Peyer's patch (tissue), 4 donors: Measurements from ENCODE around the gene PRICKLE2. TPM values are rescaled to one million over a fixed set of nuclear protein-coding genes. Genes with fewer than 3 reads are reported as not detected.
A peak's percentile ranks its signal among the peaks of the same experiment; 100 is the strongest.

ENCODE experiments used
- DNase-seq, 3 donors: peaks; one replicate each; pipeline ENCODE4 v3.0.0-alpha.2; 2017 to 2019
- H3K27ac ChIP-seq, 4 donors: fragments of 200-600 bp; sonication (generic); one replicate each; pipeline ENCODE4 v1.5.1; 2016 to 2019
- H3K27me3 ChIP-seq, 2 donors: fragments of 200-600 bp; sonication (generic); one replicate each; pipeline ENCODE4 v1.5.1; 2019
- H3K36me3 ChIP-seq, 3 donors: fragments of 200-600 bp; sonication (generic); one replicate each; pipeline ENCODE4 v1.5.1; 2016 to 2019
- H3K4me1 ChIP-seq, 4 donors: fragments of 200-600 bp; sonication (generic); one replicate each; pipeline ENCODE4 v1.5.1; 2016 to 2019
- H3K4me3 ChIP-seq, 4 donors: fragments of 200-600 bp; sonication (generic); 1 replicate in 3 of 4; 2 replicates in 1 of 4; pipeline ENCODE4 v1.5.1; 2016 to 2019; ENCODE audit warnings: mild to moderate bottlenecking in 1 of 4
- H3K9me3 ChIP-seq, 4 donors: fragments of 200-600 bp; sonication (generic); one replicate each; pipeline ENCODE4 v1.5.1; 2016 to 2019; ENCODE audit warnings: mild to moderate bottlenecking in 1 of 4
- CTCF ChIP-seq, 6 experiments: fragments of 450-650 bp in 4 of 6; fragments of 200-600 bp in 2 of 6; sonication (generic) in 1 of 6; IDR thresholded peaks; one replicate each; pipeline ENCODE4 v1.5.1; 2017 to 2019; ENCODE audit warnings: antibody characterized with exemption in 6 of 6, mild to moderate bottlenecking in 3 of 6, moderate library complexity in 1 of 6
- POLR2A ChIP-seq, 2 donors: fragments of 450-650 bp; IDR thresholded peaks; one replicate each; pipeline ENCODE4 v1.5.1; 2017; ENCODE audit warnings: antibody characterized with exemption in 2 of 2, mild to moderate bottlenecking in 2 of 2, moderate library complexity in 2 of 2
- total RNA-seq, 4 donors: library from RNA; depleted of rRNA; stranded (reverse); fragments of >200 nt; gene quantifications; one replicate each; pipeline ENCODE4 v1.1.0, GENCODE V29; 2016

The PRICKLE2 gene
- total RNA-seq, 4 donors from 2014 or later: 3.5 to 22.3 (median 11.8) TPM

GRCh38 chr3:64163019-64163754 lies 62.1 kb downstream of the PRICKLE2 start:
- no peak for TF ChIP-seq POLR2A (IDR thresholded peaks at IDR 0.05)
- no peak for TF ChIP-seq CTCF (IDR thresholded peaks at IDR 0.05)
- H3K36me3 ChIP-seq: no peaks in the 10 kb centered on the region
- H3K9me3 ChIP-seq: no peaks in the 10 kb centered on the region
- H3K4me3 ChIP-seq: no peak overlapping the region
- peaks cover 0 to 9% (median 0%) of the 10 kb centered on the region in 4 donors for H3K4me1 ChIP-seq
- no peak overlapping the region for H3K27ac ChIP-seq
- DNase-seq: no peak
- H3K27me3 ChIP-seq: no peaks in the 10 kb centered on the region

DNA sequence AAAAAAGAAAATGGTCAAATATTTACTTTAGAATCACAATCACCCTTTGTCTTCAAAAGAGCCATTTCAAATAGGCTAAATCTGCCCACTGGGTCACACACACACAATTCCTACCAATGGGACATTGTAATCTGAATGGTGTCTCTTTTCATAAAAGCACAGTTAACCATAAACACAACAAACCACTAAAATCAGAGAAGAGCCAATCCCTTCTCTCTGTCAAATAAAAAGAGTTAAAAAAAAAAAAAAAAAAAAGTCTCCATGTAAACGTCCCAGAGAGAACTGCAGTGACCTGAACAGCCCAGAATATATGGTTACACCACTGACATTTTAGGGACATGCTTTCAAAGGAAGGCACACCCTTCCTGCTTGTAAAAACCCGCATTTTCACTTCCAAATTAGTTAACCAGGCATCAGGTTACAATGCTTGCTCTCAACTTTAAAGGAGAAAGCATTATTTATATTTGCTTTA lies 63.7 kb downstream of the PRICKLE2 start:
- DNase-seq: no peak
- H3K9me3 ChIP-seq: no peaks in the 10 kb centered on the region
- H3K27ac ChIP-seq: peak overlapping the region in 1 of 4 donors; percentile 36
- H3K4me3 ChIP-seq: no peak overlapping the region
- no peaks in the 10 kb centered on the region for H3K27me3 ChIP-seq
- H3K36me3 ChIP-seq: no peaks in the 10 kb centered on the region
- TF ChIP-seq POLR2A (IDR thresholded peaks at IDR 0.05) (no peak), CTCF (IDR thresholded peaks at IDR 0.05) (no peak)
- H3K4me1 ChIP-seq: peaks cover 0 to 9% (median 0%) of the 10 kb centered on the region in 4 donors

DNA sequence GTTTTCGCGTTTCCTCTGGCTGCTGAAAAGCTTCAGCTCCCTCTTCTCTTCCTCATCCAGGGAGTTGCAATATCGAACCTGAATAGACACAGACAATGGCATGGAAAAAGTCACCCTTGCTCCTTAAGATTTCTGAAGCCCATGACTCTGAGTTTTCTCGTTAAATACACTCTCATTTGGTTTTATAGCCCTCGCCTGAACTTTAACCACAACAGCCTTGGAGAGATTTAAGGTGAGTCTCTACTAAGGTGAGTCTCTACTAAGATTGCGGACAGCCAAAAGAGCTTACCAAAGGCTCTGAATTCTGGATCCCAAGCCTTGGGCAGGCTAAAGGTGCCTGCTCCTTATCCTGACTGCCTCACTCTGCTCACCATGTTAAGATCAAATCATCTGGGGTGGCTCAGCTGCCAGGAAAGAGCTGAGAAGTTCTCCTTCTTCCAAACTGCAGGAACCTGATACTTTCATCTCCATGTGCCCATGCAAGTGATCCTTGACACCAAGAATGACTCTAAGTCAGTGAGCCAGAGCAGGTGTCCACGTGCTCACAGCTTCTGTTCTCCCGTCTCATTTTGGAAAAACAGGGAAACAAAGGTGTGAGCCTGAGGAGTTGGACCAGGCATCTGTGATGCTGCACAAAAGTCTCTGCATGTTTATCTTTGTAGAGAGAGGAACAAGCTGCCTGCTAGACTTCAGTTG lies 65.1 kb downstream of the PRICKLE2 start:
- Histone ChIP-seq H3K4me1 (peaks cover 0 to 9% (median 0%) of the 10 kb centered on the region in 4 donors), H3K36me3 (no peaks in the 10 kb centered on the region), H3K9me3 (no peaks in the 10 kb centered on the region), H3K27ac (no peak overlapping the region), H3K27me3 (no peaks in the 10 kb centered on the region), H3K4me3 (no peak overlapping the region)
- no peak for TF ChIP-seq POLR2A (IDR thresholded peaks at IDR 0.05)
- TF ChIP-seq CTCF (IDR thresholded peaks at IDR 0.05): no peak
- no peak for DNase-seq

GRCh38 chr3:64158334-64158733 lies 66.9 kb downstream of the PRICKLE2 start:
- no peak for TF ChIP-seq CTCF (IDR thresholded peaks at IDR 0.05)
- TF ChIP-seq POLR2A (IDR thresholded peaks at IDR 0.05): no peak
- Histone ChIP-seq H3K27me3 (no peaks in the 10 kb centered on the region), H3K36me3 (no peaks in the 10 kb centered on the region), H3K27ac (no peak overlapping the region), H3K4me3 (no peak overlapping the region), H3K9me3 (no peaks in the 10 kb centered on the region), H3K4me1 (peaks cover 0 to 9% (median 0%) of the 10 kb centered on the region in 4 donors)
- DNase-seq: no peak

GRCh38 chr3:64157150-64158035 lies 67.9 kb downstream of the PRICKLE2 start:
- H3K4me1 ChIP-seq: peaks cover 0 to 9% (median 0%) of the 10 kb centered on the region in 4 donors
- H3K4me3 ChIP-seq: no peak overlapping the region
- H3K27me3 ChIP-seq: no peaks in the 10 kb centered on the region
- DNase-seq: no peak
- TF ChIP-seq POLR2A (IDR thresholded peaks at IDR 0.05): no peak
- TF ChIP-seq CTCF (IDR thresholded peaks at IDR 0.05): no peak
- no peaks in the 10 kb centered on the region for H3K9me3 ChIP-seq
- H3K36me3 ChIP-seq: peaks cover 0 to 4% (median 0%) of the 10 kb centered on the region in 3 donors
- no peak overlapping the region for H3K27ac ChIP-seq
